Fibroblast of skin of scalp (primary cell): ENCODE measurements around the gene ADRB2. TPM values are rescaled to one million over a fixed set of nuclear protein-coding genes. Genes with fewer than 3 reads are reported as not detected.
"Not testable (repeated sequence)": the region's sequence is repeated elsewhere in the genome, so short reads cannot be mapped to it uniquely, and the experiment has no call there.

Source experiments
- DNase-seq: peaks from one replicate; pipeline ENCODE4 v3.0.0-alpha.2; 2013
- polyA plus RNA-seq, 2 experiments: library from polyadenylated mRNA; unstranded; fragments of 120-200 nt; gene quantifications; one replicate each; pipeline ENCODE4 v1.2.1, GENCODE V29; 2013; ENCODE audit not compliant: insufficient read length in 2 of 2

The ADRB2 gene
- 0.22 TPM for polyA plus RNA-seq (2013, experiment 1 of 2; ENCODE audit: insufficient read length)
- 0.23 TPM for polyA plus RNA-seq (2013, experiment 2 of 2; ENCODE audit: insufficient read length)

DNA sequence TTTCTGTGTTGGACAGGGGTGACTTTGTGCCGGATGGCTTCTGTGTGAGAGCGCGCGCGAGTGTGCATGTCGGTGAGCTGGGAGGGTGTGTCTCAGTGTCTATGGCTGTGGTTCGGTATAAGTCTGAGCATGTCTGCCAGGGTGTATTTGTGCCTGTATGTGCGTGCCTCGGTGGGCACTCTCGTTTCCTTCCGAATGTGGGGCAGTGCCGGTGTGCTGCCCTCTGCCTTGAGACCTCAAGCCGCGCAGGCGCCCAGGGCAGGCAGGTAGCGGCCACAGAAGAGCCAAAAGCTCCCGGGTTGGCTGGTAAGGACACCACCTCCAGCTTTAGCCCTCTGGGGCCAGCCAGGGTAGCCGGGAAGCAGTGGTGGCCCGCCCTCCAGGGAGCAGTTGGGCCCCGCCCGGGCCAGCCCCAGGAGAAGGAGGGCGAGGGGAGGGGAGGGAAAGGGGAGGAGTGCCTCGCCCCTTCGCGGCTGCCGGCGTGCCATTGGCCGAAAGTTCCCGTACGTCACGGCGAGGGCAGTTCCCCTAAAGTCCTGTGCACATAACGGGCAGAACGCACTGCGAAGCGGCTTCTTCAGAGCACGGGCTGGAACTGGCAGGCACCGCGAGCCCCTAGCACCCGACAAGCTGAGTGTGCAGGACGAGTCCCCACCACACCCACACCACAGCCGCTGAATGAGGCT lies at the start of gene ADRB2:
Gene ADRB2 (plus strand): TSS at position 559 of the 686 bp plus-strand sequence. CDS start 221 bp downstream, outside the sequence.
- peak; percentile 85 for DNase-seq

GRCh38 chr5:148776780-148777179 lies 49.6 kb upstream of the ADRB2 start:
- peak; percentile 74 for DNase-seq

DNA sequence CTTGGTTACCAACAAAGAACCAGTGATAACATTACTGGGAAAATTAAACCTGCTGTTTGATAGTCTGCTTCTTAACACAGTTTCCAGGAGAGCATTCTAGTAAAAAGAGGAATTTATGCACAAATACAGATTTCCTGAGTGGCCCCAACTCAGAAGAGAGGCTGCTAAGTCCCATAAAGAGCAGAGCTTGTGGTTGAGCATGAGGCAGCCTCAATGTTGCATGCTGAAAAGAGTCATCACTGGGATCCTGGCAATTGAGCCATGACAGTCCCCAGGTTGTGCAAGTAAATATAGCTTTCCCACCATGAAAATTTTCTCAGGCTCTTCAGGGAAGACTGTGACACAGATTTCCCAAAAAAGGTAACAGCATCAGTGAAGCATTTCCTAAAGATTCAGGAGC lies 47.5 kb upstream of the ADRB2 start:
- no peak for DNase-seq

DNA sequence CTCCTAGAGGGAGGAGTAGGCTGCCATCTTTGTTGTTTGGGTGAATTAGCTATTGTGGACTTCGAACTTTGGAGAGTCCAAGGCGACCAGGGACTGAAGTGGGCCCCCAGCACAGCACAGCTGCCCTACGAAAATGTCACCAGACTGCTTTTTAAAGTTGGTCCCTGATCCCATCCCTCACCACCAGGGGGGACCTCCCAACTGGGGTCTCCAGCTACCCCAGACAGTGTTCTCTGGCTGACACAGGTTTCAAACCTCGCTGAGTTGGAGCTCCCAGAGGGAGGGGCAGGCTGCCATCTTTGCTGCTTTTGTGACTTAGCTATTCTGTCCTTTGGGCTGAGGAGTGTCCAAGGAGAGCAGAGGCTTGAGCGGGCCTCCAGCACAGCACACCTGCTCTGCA lies 45.7 kb upstream of the ADRB2 start:
- DNase-seq, result no peak

GRCh38 chr5:148781766-148782165 lies 44.6 kb upstream of the ADRB2 start:
- DNase-seq, result no peak

DNA sequence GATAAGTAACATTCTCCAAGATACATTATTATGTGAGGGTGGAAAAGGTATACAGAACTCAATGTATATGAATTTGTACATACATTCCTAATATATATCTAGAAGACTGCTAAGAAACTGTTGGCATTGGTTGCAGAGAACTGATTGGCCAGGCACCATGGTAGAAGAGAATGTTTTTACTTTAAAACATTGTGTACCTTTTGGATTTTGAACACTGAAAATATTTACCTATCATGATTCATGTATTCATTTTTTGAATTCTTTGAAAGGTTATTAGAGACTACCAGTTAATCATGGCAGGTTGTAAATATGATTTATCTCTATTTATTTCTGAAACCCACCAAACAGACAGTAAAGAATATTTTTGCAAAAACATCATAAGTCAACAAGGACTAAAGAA lies 41.2 kb upstream of the ADRB2 start:
- no peak for DNase-seq

GRCh38 chr5:148786456-148786855 lies 40.0 kb upstream of the ADRB2 start:
- DNase-seq, result no peak

GRCh38 chr5:148788636-148789035 lies 37.8 kb upstream of the ADRB2 start:
- peak; percentile 27 for DNase-seq

GRCh38 chr5:148790545-148791333 lies 35.7 kb upstream of the ADRB2 start:
- DNase-seq, result no peak

GRCh38 chr5:148791334-148791667 lies 35.1 kb upstream of the ADRB2 start:
- DNase-seq, result no peak

DNA sequence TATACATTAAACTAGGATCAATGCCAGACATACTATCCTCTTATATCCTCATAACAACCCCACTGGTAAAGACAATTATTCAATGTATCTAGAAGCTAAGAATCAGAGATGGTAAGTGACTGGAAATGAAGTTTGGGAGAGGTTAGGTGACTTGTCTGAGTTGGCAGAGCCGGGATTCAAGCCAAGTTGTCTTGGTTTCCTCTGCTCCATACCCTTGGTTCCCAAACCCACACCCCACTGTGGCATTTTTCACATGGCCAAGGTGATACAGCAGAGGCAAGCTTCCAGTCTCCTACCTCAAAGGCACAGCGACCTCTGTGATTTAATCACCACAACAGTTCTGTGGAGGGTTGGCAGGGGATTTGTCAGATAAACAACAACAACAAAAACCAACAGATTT lies 34.7 kb upstream of the ADRB2 start:
- DNase-seq, result no peak

- DNase-seq, result no peak
These were observed 33.7 kb upstream of the ADRB2 start for GRCh38 chr5:148792744-148793143.

- DNase-seq, result no peak
These were observed 33.1 kb upstream of the ADRB2 start for GRCh38 chr5:148793261-148793660.

- peak; percentile 72 for DNase-seq
These were observed 32.1 kb upstream of the ADRB2 start for GRCh38 chr5:148794275-148794674.

DNA sequence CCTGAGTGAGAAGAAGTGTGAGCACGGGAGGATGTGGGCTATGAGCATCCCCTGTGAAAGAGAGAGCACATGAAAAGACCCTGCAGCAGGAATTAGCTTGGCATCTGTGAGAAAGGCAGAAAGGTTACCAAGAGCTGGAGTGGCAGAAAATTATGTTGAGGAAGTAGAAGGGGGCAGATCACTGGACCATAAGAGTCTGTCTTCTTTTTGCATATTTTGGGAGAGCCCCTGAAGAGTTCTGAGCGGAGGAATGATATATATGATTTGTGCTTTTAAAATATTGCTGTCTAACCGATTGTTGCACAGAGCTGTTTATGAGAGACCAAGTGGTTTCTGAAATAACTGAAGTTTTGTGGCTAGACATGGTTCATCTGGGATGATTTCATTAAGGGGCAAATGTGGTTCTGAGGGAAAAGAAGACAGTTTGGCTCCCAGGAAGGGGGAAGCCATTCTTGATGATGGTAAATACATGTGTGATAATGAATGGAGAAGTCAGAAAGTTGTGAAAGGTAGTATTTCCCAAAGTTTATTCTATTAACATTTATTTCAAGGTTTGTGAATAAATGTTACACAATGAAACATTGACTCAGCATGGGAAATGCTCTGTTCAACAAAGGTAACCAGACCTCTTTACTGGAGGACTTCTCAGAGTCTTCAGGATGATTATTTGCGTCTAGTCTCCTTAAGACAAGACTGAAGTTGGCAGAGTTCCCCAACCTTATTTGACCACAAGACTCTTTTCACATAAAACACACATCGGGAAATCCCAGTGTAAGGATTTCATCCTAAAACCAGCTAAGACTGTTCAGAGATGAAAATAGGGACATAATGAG lies 31.5 kb upstream of the ADRB2 start:
- peak; percentile 46 for DNase-seq

GRCh38 chr5:148796936-148797335 lies 29.5 kb upstream of the ADRB2 start:
- no peak for DNase-seq

DNA sequence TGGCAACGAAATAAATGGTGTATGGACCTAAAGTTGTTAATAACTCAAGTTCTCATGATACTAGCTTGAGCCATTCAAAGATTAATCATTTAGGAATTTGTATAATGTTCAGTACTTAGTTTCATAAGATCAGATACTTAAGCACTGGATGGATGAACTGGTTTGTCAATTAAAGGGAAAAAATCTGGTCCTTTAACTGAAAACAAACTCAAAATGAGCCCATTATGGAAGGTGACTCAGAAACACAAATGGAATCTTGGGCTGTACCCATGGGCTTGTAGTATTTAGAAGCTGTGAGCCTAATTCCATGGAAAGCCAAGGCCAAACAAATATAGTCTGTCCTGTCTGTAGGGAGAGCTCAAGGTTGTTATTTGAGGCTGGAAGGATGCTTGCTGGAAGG lies 27.6 kb upstream of the ADRB2 start:
- DNase-seq, result no peak

DNA sequence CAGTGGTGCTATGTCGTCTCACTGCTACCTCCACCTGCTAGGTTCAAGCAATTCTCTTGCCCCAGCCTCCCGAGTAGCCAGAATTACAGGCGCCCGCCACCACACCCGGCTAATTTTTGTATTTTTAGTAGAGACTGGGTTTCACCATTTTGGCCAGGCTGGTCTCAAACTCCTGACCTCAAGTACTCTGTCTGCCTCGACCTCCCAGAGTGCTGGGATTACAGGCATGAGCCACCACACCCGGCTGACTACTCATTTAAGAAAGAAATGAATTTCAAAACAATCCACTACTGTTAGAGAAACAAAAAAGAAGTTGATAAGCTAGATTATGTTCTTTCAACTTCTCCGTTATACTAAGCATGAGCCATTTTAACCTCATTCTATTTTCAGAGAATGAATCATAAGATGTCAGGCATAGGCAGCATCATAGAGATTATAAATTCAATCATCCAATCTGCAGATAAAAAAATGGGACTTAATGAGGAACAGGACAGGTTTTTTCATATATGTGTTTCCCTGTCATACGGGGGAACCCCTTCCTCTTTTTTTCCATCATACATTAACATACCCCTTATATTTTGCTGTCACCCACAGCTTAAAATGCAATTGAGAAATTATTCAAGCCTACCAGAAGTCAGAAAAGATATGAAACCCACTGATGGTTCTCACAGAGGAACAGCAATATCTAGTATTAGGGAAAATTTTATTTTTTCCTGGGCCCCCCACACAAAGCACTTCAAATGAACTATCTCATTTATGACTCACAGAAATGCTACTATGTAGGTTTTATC lies 26.5 kb upstream of the ADRB2 start:
- no peak for DNase-seq

DNA sequence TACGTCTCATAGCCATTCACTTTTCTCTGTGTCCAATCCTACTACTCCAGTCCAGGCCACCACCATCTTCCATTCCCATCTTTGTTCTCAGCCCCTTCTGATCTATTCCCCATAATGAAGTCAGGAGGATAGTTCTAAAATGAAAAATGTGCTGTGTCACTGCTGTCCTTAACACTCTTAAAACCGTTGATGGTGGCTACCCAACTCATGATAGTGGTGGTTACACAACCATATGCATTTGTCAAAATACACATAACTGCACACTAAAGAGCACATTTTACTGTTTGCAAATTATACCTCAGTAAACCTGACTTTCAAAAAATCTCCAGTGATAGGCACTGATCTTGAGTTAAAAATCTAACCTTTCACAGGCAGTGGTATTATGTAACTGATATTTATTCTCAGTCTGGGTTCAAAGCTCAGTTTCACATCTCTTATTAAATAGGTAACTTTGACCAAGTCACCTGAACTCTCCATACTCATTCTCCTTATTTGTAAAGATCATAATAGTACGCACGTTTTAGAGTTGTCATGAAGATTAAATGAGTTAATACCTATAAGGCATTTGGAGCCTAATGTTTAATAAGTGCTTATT lies 24.6 kb upstream of the ADRB2 start:
- no peak for DNase-seq

DNA sequence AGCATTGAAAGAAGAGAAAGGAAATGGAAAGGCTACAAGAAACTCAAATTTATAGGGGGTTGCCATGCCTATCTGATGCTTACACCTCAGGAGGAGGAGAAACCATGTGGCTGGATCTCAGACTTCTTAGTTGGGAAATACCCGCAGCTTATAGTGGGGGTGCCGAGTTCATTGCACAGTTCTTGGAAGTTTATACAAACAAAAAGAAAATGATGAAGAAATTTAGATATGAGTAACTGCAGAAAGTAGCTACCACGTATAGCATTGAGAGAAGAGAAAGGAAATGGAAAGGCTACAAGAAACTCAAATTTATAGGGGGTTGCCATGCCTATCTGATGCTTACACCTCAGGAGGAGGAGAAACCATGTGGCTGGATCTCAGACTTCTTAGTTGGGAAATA lies 23.0 kb upstream of the ADRB2 start:
- not testable (repeated sequence) for DNase-seq

DNA sequence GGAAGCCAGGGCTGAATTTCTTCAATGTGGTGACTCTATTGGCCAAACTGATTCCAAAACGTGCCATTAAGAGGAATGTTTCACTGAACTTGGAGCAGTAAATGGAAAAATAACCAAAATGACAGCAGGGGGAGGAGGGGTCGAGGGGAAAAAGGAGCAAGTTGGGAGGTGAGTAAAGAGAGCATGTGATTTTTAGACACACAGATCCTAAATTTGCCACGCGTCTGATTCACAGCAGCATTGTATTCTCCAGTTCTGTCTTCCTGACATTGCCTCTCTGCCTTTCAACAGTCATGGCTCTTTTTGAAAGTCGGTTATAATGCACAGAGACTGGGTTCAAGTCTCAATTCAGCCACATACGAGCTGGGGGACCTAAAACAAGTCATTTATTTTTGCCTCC lies 22.0 kb upstream of the ADRB2 start:
- DNase-seq, result no peak
